IMR-90 (cell line): ENCODE data around the gene STPG4. TPM values are rescaled to one million over a fixed set of nuclear protein-coding genes. Genes with fewer than 3 reads are reported as not detected.

Source experiments
- ATAC-seq: fragments of 200-7000 bp; cut with Tn5 transposase; 2 replicates; pipeline ENCODE4 v1.9.1; 2020; ENCODE audit warnings: low read depth, mild to moderate bottlenecking, moderate library complexity
- BruUV-seq: library from RNA; stranded (reverse); fragments of 400-500 nt; replicated peaks from 2 replicates; lab custom pipeline; 2021; lab: Mats Ljungman, UMichigan
- CTCF ChIA-PET: fragments of 300-600 bp; formaldehyde crosslinking; extraction: SDS; loops from one replicate; lab custom pipeline; 2021; ENCODE audit warnings: antibody characterized with exemption; lab: Yijun Ruan, JAX
- POLR2A ChIA-PET: fragments of 300-600 bp; sonication (Branson Sonifier 250); formaldehyde crosslinking; loops from one replicate; lab custom pipeline; 2022; ENCODE audit warnings: antibody characterized with exemption; ENCODE audit not compliant: unreplicated experiment; lab: Charles Lee
- DNase-seq: peaks from one replicate; pipeline ENCODE4 v3.0.0; 2013
- H2AFZ ChIP-seq: replicated peaks from 2 replicates; pipeline ENCODE3; 2013; ENCODE audit warnings: low read length, mild to moderate bottlenecking; ENCODE audit not compliant: poor library complexity
- H2AK5ac ChIP-seq: 2 replicates; pipeline ENCODE4 v1.6.1; 2013; ENCODE audit warnings: low read depth, low read length, inconsistent platforms
- H2AK9ac ChIP-seq: replicated peaks from 2 replicates; pipeline ENCODE3; 2013; ENCODE audit warnings: mild to moderate bottlenecking, low read depth, low read length, moderate library complexity; ENCODE audit not compliant: poor library complexity
- H2BK120ac ChIP-seq: 2 replicates; pipeline ENCODE4 v1.6.1; 2013; ENCODE audit warnings: low read depth, low read length, inconsistent platforms
- H2BK15ac ChIP-seq: 3 replicates; pipeline ENCODE4 v1.6.1; 2013; ENCODE audit warnings: low read depth, low read length, inconsistent platforms
- H2BK20ac ChIP-seq: 2 replicates; pipeline ENCODE4 v1.6.1; 2013; ENCODE audit warnings: low read depth, mild to moderate bottlenecking, inconsistent platforms, low read length, moderate library complexity
- H2BK5ac ChIP-seq: 2 replicates; pipeline ENCODE4 v1.6.1; 2013; ENCODE audit warnings: mild to moderate bottlenecking, low read depth, low read length, inconsistent platforms; ENCODE audit not compliant: poor library complexity, severe bottlenecking
- H3K14ac ChIP-seq: replicated peaks from 2 replicates; pipeline ENCODE4 v1.6.1; 2013; ENCODE audit warnings: low read depth, low read length, inconsistent platforms
- H3K18ac ChIP-seq: 2 replicates; pipeline ENCODE4 v1.6.1; 2013; ENCODE audit warnings: low read depth, low read length, control low read depth
- H3K23ac ChIP-seq: 2 replicates; pipeline ENCODE4 v1.6.1; 2013; ENCODE audit warnings: low read depth, low read length, inconsistent platforms
- H3K27ac ChIP-seq: 2 replicates; pipeline ENCODE4 v1.5.1; 2013; ENCODE audit warnings: mild to moderate bottlenecking, control low read depth, low read length; ENCODE audit not compliant: insufficient read depth
- H3K27me3 ChIP-seq: 2 replicates; pipeline ENCODE4 v1.6.1; 2013; ENCODE audit warnings: low read length; ENCODE audit not compliant: control insufficient read depth, insufficient read depth
- H3K36me3 ChIP-seq: 2 replicates; pipeline ENCODE4 v1.6.1; 2013; ENCODE audit warnings: low read length, mixed read lengths; ENCODE audit not compliant: control insufficient read depth, insufficient read depth
- H3K4ac ChIP-seq: 2 replicates; pipeline ENCODE4 v1.6.1; 2013; ENCODE audit warnings: low read depth, low read length, inconsistent platforms
- H3K4me1 ChIP-seq: 2 replicates; pipeline ENCODE4 v1.6.1; 2013; ENCODE audit warnings: low read length, mixed read lengths; ENCODE audit not compliant: control insufficient read depth, insufficient read depth
- H3K4me2 ChIP-seq: 2 replicates; pipeline ENCODE4 v1.6.1; 2013; ENCODE audit warnings: low read depth, mild to moderate bottlenecking, control low read depth, low read length, moderate library complexity
- H3K4me3 ChIP-seq: 2 replicates; pipeline ENCODE4 v1.5.1; 2013; ENCODE audit warnings: low read depth, mild to moderate bottlenecking, control low read depth, low read length, moderate library complexity; ENCODE audit not compliant: insufficient read depth
- H3K56ac ChIP-seq: 2 replicates; pipeline ENCODE4 v1.6.1; 2013; ENCODE audit warnings: low read length, inconsistent platforms; ENCODE audit not compliant: insufficient read depth; ENCODE audit errors: extremely low read depth
- H3K79me1 ChIP-seq, 2 experiments: 2 replicates each; pipeline ENCODE4 v1.6.1; 2013; ENCODE audit warnings: low read length in 2 of 2, inconsistent platforms in 1 of 2, low read depth in 1 of 2
- H3K9ac ChIP-seq: 2 replicates; pipeline ENCODE4 v1.6.1; 2013; ENCODE audit warnings: low read depth, low read length, control low read depth
- H3K9me1 ChIP-seq: 2 replicates; pipeline ENCODE4 v1.6.1; 2013; ENCODE audit warnings: low read length, inconsistent platforms; ENCODE audit not compliant: insufficient read depth
- H3K9me3 ChIP-seq: 2 replicates; pipeline ENCODE4 v1.6.1; 2013; ENCODE audit warnings: low read length; ENCODE audit not compliant: control insufficient read depth, insufficient read depth
- H4K20me1 ChIP-seq: 2 replicates; pipeline ENCODE4 v1.6.1; 2013; ENCODE audit warnings: low read length, inconsistent platforms; ENCODE audit not compliant: insufficient read depth
- H4K5ac ChIP-seq: 2 replicates; pipeline ENCODE4 v1.6.1; 2013; ENCODE audit warnings: mild to moderate bottlenecking, low read depth, low read length, control low read depth
- H4K8ac ChIP-seq, 2 experiments: 2 replicates each; pipeline ENCODE4 v1.6.1; 2013; ENCODE audit warnings: low read depth in 2 of 2, low read length in 2 of 2, control low read depth in 1 of 2, inconsistent platforms in 1 of 2
- H4K91ac ChIP-seq: 2 replicates; pipeline ENCODE4 v1.6.1; 2013; ENCODE audit warnings: low read depth, low read length, inconsistent platforms; ENCODE audit not compliant: insufficient read depth
- MAFK ChIP-seq: IDR thresholded peaks from 2 replicates; pipeline ENCODE4 v1.6.1; 2012; ENCODE audit warnings: low read depth, low read length, improper control_type of control experiment
- MAZ ChIP-seq: IDR thresholded peaks from 2 replicates; pipeline ENCODE4 v1.6.1; 2012; ENCODE audit warnings: low read depth, mild to moderate bottlenecking, low read length, improper control_type of control experiment, moderate library complexity, borderline replicate concordance
- NFE2L2 ChIP-seq: fragments of 150-350 bp; IDR thresholded peaks from 2 replicates; pipeline ENCODE4 v1.6.1; 2016; ENCODE audit warnings: low read depth, mild to moderate bottlenecking, low read length
- WGBS, 2 experiments: methylation state at CpG; one replicate each; pipeline versions ENCODE4 v1.1.5 to v1.1.7; 2013; ENCODE audit warnings: missing lambda C conversion rate in 2 of 2; ENCODE audit not compliant: insufficient read length in 1 of 2; ENCODE audit errors: extremely low coverage in 2 of 2; 5-methylcytosine and 5-hydroxymethylcytosine counted together
- dilution Hi-C: fragments of 300-500 bp; cut with HindIII; formaldehyde crosslinking; loops from one replicate; pipeline ENCODE4 v1.14.3; 2018; ENCODE audit warnings: low sequenced_read_pairs; ENCODE audit not compliant: unreplicated experiment
- in situ Hi-C: fragments of 300-500 bp; cut with MboI; formaldehyde crosslinking; loops from 3 replicates; pipeline ENCODE4 v1.14.3; 2019; ENCODE audit warnings: low sequenced_read_pairs, inconsistent platforms, mixed read lengths
- intact Hi-C: fragments of 100-400 bp; cut with micrococcal nuclease; formaldehyde crosslinking; loops from 2 replicates; pipeline ENCODE4 v1.10.0; 2022
- polyA plus RNA-seq, 3 experiments: library from polyadenylated mRNA; depleted of rRNA; stranded (reverse); fragments of >200 nt; gene quantifications; 2 replicates each; pipeline ENCODE4 v1.2.3, GENCODE V29; 2012; ENCODE audit warnings: low replicate concordance in 1 of 3
- total RNA-seq: library from RNA; depleted of rRNA; stranded (reverse); fragments of >200 nt; gene quantifications from 2 replicates; pipeline ENCODE4 v1.2.3, GENCODE V29; 2012

The STPG4 gene
- total and polyA plus RNA-seq, 2 of the 4 experiments (the other 2 are of a cell fraction): 0.12 to 0.18 TPM

GRCh38 chr2:47072018-47072691 lies 83.0 kb downstream of the STPG4 start:
- H3K79me1 ChIP-seq: peaks cover 14 to 73% of the 10 kb centered on the region in 2 experiments; a peak in 3 of 4 replicates
- BruUV-seq: no TSS peak
- H4K8ac ChIP-seq: peak overlapping the region; percentile 70 to 92
- H3K36me3 ChIP-seq: peaks cover 6% of the 10 kb centered on the region; the same call in 1 of the 2 replicates
- peak overlapping the region; percentile 87 for H3K27ac ChIP-seq
- DNase-seq (peak; percentile 70), ATAC-seq (peak; percentile 3)
- WGBS, 2 experiments: 80% methylated on average over 9 of the region's 28 CpGs; no CpG with 5 or more reads in 1 of the 2 experiments
- 0 out of 2 replicates have a peak overlapping the region, but pooled peaks have one; percentile 5 for H3K9ac ChIP-seq
- POLR2A ChIA-PET: interaction anchor here (0.6 kb wide), 1 partner anchor 29 kb away, joined by 4 read pairs; no protein-coding TSS in a partner anchor
- no peaks in the 10 kb centered on the region for H3K27me3 ChIP-seq
- TF ChIP-seq MAFK: no peak
- no peak for TF ChIP-seq NFE2L2
- TF ChIP-seq MAZ: no peak
- H2AFZ ChIP-seq: peak overlapping the region; percentile 60
- intact Hi-C loops: no loop called here
- H3K4me1 ChIP-seq: peaks cover 53% of the 10 kb centered on the region
- dilution Hi-C loops: no loop called here
- peak overlapping the region; percentile 66 for H3K14ac ChIP-seq
- in situ Hi-C loops: no loop called here
- H3K23ac ChIP-seq: peak overlapping the region; percentile 69; the same call in 1 of the 2 replicates
- peak overlapping the region; percentile 100 for H2AK5ac ChIP-seq
- H2BK5ac ChIP-seq: peak overlapping the region; percentile 94
- no peaks in the 10 kb centered on the region for H4K20me1 ChIP-seq
- peak overlapping the region; percentile 99 for H2BK120ac ChIP-seq
- H4K91ac ChIP-seq: peak overlapping the region; percentile 99
- H4K5ac ChIP-seq: peak overlapping the region; percentile 11; the same call in 1 of the 2 replicates
- peak overlapping the region; percentile 69; the same call in 2 of the 3 replicates for H2BK15ac ChIP-seq
- CTCF ChIA-PET: no interaction called here
- H3K9me1 ChIP-seq: peaks cover 60% of the 10 kb centered on the region
- H3K4me2 ChIP-seq: no peak overlapping the region
- H3K4me3 ChIP-seq: no peak overlapping the region
- no peaks in the 10 kb centered on the region for H3K9me3 ChIP-seq
- H3K18ac ChIP-seq: peak overlapping the region; percentile 36; the same call in 1 of the 2 replicates
- peak overlapping the region; percentile 96 for H2BK20ac ChIP-seq
- H3K4ac ChIP-seq: peak overlapping the region; percentile 100
- H3K56ac ChIP-seq: 0 out of 2 replicates have a peak overlapping the region, but pooled peaks have one; percentile 22
- peak overlapping the region; percentile 97 for H2AK9ac ChIP-seq
